ENCODE measurements around the gene FREM2.

DNA sequence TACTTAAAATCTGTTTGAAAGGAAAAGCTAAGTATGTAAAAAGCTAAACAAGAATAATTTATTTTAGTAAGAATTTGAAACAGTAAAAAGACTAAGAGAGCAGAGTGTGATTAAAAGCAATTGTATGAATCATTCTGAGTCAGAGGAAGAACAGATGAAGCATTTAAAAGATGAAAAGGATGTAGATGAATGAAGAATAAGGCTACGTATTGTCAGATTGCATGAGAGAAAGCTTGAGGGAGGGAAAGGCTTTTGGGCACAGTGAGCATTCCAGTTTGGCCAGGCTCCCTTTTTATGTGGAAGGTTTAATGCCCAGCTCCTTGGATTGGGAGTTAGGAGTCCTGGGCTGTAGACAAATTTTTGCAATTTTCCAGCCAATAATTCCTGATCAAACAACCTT lies 117.7 kb downstream of the FREM2 start:
- TF ChIP-seq, protein P1, sequence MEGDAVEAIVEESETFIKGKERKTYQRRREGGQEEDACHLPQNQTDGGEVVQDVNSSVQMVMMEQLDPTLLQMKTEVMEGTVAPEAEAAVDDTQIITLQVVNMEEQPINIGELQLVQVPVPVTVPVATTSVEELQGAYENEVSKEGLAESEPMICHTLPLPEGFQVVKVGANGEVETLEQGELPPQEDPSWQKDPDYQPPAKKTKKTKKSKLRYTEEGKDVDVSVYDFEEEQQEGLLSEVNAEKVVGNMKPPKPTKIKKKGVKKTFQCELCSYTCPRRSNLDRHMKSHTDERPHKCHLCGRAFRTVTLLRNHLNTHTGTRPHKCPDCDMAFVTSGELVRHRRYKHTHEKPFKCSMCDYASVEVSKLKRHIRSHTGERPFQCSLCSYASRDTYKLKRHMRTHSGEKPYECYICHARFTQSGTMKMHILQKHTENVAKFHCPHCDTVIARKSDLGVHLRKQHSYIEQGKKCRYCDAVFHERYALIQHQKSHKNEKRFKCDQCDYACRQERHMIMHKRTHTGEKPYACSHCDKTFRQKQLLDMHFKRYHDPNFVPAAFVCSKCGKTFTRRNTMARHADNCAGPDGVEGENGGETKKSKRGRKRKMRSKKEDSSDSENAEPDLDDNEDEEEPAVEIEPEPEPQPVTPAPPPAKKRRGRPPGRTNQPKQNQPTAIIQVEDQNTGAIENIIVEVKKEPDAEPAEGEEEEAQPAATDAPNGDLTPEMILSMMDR (IDR thresholded peaks at IDR 0.05), result no peak
- no peak for TF ChIP-seq POLR2A (IDR thresholded peaks at IDR 0.05)

All from esophagus squamous epithelium (tissue), 4 donors.